Body of pancreas (tissue), 4 donors: ENCODE results near the gene CCND1.

Experiments used
- CTCF ChIP-seq, 7 experiments: fragments of 450-650 bp in 4 of 7; fragments of 200-600 bp in 3 of 7; sonication (generic) in 3 of 7; IDR thresholded peaks; one replicate each; pipeline ENCODE4 v1.5.1; 2016 to 2019; ENCODE audit warnings: antibody characterized with exemption in 7 of 7
- POLR2A ChIP-seq, 3 donors: fragments of 450-650 bp; IDR thresholded peaks; one replicate each; pipeline ENCODE4 v1.6.1; 2016; ENCODE audit warnings: antibody characterized with exemption in 3 of 3, mild to moderate bottlenecking in 2 of 3

GRCh38 chr11:69603111-69603836 is 37.7 kb upstream of the CCND1 start:
- TF ChIP-seq POLR2A (IDR thresholded peaks at IDR 0.05) = no peak
- TF ChIP-seq CTCF (IDR thresholded peaks at IDR 0.05) = no peak
